HuH-7 (cell line): Measurements from ENCODE around the gene HIF1AN.

Source experiments
- DNase-seq: peaks from one replicate; pipeline ENCODE4 v3.0.0; 2011; ENCODE audit warnings: low spot score

The HIF1AN gene

DNA sequence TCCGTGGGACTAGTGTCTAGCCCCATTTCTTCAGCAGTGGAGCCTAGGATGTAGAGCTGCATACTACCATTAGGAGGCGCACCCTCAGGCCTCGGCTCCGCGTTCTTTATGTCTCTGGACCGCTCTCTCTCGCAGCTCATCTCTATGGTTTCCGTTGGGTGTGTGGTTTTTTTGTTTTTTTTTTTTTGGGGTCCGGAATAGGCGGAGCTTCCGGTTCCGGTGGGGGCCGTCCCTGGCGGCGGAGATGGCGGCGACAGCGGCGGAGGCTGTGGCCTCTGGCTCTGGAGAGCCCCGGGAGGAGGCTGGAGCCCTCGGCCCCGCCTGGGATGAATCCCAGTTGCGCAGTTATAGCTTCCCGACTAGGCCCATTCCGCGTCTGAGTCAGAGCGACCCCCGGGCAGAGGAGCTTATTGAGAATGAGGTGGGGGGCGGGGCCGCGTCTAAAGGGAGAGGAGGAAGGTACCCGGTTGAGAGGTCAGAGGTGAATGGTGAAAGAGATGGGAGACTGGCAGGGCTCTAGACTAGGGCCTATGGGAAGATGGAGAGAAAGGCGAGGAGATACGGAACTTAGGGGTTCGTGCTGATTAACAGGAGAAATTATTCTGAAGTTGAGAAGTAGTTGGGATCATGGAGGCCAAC is at the start of gene HIF1AN:
Gene HIF1AN (plus strand): TSS at position 229 of the 639 bp plus-strand sequence. CDS start 16 bp downstream, at position 245.
- peak; percentile 78 for DNase-seq

DNA sequence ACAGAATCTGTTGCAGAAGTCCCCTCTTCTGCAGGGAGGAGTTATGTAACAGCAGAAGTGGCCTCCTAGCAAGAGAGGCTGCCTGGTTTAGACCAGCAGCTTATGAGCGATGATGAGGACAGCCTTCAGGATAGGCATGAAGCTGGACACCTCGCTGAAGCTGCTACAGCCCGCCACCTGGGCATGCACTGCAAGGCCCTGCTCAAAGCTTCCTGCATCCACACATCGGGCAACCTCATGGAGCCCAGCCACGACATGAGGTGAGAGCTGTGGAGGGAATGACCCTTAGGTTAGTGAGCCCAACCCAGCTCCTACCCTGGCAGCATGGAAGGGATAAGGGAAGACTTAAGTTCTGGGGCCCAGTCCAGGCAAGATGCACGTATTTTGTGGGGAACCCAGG is 48.2 kb upstream of the HIF1AN start:
- DNase-seq: no peak

DNA sequence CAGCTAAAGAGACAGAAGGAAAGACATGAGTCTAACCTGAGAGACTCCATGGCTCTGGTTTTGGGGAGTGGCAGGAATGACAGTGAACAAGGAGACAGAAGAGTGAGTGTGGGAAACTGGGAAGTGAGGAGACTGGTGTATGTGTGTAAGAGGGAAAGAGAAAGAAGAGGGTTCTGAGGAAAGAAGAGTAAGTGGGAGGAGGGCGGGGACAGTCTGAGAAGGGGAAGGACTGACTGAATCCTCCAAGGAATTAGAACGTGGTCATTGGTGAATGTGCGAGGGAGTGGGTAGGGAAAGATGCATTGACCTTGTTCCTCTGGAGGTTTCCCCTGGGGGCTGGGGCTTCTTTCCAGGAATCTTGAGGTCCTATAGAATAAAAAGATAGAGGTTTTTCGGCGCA is 46.3 kb upstream of the HIF1AN start:
- DNase-seq: no peak

DNA sequence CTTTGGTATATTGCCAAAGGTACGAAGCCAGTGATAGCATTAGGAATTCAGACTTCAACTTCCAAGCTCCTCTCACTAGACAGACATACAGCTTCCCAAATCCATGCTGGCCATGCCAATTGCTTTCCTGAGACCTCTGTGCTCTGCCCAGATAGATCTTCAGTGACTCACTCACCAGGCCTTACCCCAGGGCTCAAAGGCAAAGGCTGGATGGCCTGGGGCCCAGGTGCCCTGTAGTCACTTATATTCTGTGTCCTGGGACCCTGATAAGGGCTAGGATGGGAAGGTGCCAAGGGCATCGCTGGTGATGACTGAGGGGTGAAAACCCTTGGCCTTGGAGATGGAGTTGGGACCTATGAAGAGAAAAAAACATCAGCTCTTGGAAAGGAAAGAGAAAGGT is 45.2 kb upstream of the HIF1AN start:
- no peak for DNase-seq

DNA sequence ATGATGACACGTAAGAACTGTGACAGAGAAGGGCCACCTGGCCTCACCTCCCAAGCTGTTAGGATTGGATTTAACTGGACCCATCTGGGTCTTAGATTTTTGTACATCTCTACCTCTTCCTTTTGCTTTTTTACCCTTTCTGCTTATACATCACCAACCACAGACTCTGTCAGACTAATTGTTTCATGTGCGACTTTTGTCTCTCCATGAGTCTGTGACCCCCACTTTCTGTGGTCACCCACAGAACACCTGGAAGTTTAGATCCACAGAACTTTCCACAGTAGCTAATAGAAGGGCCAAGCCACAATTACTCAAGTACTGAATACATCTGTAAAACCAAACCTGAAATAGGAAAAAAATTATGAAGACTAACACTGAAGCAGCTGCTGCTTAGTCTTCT is 39.2 kb upstream of the HIF1AN start:
- DNase-seq: no peak

DNA sequence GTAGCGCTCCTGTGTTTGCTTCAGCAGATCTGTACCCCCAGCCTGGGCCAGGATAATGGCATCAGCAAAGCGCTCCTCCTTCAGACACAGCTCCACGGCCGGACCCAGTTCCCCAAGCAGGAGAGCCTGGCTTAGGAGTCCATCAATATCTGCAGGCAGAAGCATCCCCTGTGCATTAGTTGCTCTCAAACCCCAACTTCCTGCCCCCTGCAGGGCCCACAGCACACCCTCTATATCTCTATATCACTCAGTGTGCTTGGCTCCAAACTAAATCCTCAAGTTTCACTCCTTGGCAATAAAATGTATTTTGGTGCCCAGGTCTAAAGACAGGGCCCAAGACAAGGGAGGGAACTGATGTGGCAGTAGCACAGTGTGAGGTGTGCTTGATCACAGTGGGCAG is 37.7 kb upstream of the HIF1AN start:
- no peak for DNase-seq

DNA sequence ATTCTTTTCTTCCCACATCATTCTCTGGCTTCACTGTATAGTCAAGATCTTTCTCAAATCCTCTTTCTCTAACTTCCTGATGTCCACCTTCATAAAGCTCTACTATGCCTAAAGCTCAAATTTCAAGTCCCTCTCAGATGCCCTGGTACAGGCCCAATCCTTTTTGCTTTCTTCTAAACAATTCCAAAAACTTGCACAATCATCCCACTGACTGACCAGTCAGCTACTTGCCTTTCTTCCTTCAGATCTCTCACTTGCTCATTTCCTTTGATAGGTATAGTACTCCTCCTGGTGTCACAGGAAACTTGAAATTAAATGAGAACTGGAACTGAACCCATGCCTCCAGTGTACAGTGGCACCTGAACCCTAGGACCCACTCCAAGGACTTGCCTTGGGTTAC is 34.3 kb upstream of the HIF1AN start:
- DNase-seq: no peak

DNA sequence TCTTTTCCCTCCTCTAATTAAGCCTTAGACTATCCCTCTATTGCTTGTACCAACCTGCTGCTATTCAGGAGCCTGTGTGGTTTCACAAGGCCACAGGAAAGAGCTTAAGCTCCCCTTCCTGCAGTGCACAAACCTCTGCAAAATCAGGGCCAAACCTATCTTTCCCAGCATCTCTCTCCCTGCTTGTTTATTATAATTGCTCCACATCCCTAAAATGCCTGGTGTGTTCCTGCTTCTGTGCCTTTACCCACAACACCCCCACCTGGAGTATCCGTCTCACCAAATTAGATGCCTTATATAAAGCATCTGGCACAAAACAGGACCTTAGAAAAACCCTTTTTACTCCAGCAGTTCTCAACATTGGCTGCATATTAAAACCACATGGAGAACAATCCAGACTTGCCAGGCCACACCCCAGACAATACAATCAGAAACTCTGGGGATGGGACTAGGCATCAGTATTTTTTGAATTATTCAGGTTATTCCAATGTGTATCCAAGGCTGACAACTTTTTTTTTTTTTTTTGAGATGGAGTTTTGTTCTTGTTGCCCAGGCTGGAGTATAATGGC is 32.7 kb upstream of the HIF1AN start:
- no peak for DNase-seq

DNA sequence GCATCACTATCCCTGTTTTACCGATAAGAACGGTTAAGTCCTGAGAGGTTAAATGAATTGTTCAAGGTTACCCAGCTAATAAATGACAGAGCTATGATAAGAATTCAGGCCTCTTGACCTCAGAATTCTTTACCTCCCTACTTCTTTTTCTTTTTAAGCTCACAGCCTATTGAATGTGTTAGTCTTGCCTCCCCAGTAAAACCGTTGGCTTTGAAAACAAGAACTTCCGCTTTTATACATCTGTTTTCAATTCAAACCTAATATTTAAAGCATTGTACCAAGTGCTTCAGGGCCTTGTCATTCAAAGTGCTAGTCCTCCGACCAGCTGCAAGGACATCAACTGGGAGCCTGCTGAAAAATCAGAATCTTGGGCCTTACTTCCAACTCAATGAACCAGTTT is 31.6 kb upstream of the HIF1AN start:
- DNase-seq: no peak

DNA sequence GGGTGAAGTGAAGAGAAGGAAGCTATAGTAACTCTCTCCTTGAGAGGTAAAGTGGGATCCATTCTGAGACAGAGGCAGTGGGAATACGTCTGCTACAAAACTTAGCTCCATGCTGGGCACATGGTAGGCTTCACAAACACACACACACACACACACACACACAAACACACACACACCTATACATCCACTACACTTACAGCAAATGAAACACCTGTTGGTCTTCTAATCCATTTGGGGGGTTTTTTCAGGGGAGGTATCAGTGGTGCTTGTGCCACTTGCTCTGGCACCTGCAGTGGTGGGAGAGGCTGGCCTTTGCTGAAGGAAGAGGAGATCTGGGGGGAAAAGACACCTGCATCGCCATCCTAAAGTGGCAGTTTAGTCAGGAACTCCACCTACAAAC is 30.6 kb upstream of the HIF1AN start:
- DNase-seq: no peak

DNA sequence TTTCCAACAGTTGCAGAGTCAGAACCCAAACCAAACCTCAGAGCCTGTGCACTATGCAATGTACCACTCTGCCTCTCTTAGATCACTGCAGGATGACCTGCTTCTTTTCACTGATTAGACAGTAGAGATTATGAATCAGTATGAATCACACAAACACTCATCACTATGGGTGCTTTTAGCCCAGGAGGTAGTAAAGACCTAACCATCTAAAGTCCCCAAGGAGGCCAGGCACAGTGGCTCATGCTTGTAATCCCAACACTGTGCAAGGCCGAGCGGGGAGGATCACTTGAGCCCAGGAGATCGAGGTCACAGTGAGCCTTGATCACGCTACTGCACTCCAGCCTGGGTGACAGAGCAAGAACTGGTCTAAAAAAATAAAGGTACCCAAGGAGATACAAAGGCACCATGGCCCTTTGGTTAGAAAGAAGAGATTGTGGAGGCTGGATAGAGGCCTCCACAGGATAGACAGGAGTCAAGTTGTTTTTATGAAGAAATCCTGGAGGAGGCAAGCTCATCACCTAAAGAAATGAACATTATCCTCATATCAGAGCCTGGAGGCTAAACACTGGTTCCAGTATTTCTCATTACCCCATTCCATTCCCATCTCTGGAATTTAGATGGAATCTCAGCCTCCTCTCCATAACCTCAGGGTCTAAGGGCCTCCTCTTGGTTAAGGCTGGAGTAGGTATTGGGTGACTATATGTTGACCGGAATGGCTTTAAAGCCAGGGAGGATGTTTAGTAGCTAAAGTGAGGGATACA is 29.0 kb upstream of the HIF1AN start:
- DNase-seq: no peak

DNA sequence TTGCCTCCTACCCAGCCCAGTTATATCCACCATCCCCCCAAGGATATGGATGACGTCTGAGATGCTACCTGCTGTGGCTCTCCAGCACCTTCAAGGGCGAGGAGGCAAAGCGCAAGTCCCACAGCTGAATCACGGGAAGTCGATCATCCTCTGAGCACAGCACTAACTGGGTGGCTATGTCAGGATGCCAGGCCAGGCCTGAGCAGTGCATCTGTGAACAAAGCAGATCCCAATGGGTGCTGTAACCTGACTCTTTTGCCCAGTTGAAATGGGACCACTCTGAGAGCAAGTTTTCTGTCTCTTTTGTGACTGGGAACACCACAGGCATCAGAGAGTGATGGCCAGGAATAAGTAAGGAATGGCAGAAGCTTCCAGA is 28.4 kb upstream of the HIF1AN start:
- no peak for DNase-seq

DNA sequence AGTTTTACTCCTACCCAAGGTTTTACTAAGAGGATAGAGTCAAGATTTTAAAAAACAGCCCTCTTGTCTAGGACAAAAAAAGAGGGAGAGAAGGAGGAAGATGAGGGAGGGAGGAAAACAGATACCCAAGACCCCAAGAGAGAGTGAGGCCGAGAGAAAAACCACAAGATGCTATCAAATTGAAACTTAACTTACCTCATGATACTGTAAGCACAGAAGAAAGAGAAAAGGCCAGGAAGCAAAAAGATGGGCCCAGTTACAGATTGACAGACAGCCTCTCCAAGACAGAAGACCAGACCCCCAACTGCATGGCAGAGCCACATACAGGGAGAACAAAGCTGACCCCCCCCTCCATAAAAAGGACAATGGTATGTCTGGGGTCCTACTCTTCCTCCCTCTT is 27.5 kb upstream of the HIF1AN start:
- DNase-seq: no peak

DNA sequence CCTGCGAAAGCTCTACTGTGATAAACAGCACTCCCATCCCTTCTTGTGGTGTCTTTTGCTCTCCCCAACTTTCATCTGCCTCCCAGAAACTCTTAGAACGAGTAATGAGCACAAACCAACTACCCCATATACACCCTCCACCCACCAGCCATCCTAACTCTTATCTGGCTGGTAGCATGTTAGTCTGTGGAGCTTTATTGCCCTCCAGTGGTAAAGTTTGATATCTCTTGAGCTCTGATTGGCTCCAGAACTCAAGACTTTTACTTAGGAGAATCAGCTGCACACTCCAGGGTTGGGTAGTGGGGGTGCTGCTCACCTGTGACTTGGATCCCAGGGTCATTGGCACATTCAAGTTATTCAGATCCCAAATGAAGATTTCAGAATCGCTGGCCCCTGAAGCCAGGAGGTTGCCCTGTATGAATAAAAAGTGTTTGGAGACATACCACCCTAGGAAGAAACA is 27.0 kb upstream of the HIF1AN start:
- DNase-seq: peak; percentile 70

DNA sequence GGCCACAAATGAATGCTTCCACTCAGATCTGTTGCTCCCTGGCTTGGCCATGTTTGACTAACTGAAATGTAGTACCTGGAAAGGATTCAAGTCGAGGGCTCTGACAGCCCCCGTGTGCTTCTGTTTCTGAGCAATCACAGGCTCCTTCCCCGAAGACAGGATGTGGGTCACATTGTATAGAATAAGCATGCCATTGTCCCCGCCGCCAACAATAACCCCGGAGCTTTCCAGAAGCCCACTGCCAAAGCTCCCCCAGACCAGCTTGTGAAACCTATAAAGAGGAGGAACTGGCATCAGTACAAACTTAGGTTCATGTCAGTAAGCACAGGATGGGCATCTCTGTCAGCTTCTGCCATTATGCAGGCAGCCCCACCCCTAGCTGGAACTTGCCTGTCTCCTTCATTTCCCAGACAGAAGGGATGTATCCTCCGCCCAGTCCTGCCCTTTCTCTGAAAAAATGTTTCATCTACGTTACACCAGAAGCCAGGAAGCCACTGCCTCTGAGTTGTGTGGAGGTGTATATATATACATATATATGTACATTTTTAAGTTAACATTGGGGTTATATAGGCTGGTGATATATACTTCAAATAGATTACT is 26.4 kb upstream of the HIF1AN start:
- no peak for DNase-seq

DNA sequence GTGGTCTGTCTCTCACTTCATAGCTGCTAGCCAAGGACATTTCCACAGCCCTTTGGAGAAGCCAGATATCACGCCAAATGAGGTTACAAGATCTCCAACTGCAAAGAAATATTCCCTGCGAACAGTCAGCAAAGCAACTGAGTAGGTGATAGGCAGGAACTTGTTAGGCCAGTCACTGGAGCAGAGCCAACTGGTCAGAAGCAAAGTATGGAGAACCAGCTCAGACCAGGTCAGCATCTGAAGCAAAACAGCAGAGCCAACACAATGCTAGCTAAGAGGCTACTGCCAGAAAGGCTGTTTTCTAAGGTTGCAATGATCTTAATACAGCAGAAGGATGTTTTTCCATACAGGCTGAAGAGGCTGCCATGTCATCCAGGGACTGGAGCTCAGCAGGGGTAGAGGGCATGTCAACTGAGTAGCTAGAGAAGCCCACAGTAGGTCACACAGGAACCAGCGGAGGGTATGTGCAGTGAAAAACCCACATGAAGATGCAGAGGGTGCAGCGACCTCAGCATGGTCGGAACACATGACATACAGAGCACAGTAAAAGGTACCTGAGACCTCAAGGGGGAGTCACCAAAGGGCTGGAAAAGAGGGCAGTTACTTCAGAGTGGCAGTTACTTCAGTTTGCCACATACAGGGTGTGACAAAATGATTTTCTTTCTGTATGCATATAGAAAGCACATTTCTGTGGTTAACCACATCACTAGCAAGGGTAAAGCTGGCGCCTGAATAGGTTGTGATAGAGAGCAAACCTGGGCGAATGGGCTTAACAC is 25.0 kb upstream of the HIF1AN start:
- DNase-seq: no peak

DNA sequence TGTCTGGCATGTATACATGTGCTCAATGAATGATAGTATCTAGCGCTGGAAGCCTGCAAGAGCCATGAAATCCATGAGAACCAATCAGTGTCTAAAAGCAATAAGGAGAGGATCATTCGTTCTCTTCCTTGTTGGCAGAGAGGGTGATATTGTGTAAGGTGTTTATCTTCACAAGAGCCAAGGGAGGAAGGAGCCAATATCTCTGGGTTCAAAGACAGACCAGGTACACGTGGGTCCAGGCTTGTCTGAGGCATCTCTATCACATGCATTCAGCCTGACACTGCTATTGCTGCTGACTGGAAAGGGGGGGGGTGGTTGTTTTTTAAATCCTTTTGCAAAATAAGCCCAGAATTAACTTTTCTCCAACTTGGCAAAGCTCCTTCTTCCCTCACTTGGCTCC is 20.1 kb upstream of the HIF1AN start:
- DNase-seq: no peak

DNA sequence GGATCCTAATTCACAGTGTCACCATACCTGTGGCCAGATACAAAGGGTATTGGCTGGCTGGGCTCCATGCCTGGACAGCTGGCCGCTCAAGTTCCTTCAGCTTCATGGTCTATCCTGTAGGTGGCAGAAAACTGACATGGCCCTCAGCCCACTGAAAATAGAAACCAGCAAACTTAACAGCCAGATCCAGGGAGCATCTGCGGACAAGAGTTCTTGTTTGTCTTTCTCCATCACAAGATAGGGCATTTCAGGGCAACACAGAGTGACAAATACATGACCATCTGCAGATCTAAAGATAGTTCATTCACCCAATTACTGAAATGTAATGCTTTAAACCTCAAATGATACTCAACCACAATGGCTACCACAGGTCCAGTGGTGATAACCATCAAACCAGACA is 18.9 kb upstream of the HIF1AN start:
- peak; percentile 63 for DNase-seq

DNA sequence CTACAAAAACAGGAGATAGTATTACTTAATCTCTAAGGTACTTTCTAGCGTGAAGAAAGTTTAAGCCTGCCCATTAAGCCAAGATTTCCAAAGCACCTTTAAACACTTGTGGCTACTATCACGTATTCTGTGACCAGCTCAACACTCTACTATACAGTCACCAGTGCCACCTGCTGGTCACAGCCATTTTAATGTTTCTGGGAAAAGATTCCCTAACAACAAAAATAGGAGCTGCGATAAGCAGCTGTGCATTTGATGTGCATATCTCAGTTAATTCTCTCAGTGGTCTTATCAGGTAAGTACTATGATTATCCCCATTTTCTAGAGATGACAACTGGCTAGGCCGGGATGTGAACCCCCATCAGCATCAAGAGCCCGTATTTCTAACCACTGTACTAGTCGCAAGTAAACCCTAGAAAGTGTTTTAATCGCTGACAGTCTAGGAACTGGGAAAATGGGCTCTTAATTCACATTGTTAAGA is 16.9 kb upstream of the HIF1AN start:
- peak; percentile 63 for DNase-seq

DNA sequence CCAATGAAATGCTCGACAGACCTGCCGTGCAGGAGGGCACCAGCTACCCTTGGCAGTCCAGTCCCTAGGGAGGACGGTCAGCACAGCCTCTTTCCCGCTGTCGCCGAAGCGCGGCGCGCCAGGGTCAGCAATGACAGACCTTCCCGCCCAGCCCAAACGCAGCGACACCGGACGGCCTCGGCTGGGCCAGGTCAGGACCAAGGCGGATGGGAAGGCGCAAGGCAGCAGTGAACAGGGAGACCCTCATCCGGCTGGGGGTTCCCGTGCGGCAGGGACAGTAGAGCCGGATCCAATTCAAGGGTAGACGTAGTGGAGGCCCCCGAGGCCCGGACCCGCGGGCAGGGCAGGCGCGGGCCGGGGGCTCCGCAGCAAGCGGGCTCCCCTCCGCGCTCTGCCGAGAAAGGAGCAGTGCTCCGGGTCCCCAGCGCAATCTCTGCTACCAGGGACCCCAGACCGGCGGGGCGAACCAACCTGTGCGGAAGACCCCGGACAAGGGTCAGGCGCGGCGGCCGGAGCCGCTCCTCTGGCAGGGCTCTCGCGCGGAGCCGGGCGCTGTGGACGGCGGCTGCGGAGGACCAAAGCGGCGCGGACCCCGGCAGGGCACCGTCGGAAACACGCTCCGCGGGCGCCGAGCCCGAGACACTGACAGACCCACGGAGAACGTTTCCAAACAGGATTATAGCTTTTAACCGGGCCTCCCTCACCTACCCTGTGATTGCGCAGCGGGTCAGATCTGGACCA is 16.3 kb upstream of the HIF1AN start, which contains the start of gene SEC31B:
Gene SEC31B (minus strand): TSS at position 551 of the 741 bp plus-strand sequence. CDS start 2,909 bp downstream, outside the sequence.
- peak; percentile 88 for DNase-seq

DNA sequence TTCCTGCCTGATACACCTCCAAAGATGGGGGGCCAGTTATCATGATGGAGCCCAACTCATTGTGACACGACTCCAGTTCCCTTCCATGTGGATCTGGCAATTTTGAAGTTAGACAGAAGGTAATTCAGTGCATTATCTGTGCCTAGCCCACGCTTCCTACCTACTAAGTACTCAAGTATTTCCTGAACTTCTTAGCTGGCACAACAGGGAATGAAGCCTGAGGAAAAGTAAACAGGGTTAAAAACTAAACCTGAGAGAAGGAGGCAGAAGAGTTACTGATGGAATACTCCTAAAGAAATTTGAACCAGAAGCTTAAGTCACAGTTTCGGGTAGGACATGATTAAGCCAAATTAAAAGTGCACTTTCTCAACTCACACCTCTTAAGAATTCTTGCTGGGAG is 14.9 kb upstream of the HIF1AN start:
- no peak for DNase-seq
